SU-DHL-6 (cell line): Measurements from ENCODE around the gene LTB4R.

Source experiments
- EZH2phosphoT487 ChIP-seq: fragments of 200-600 bp; sonication (generic), shearing (Covaris generic); conservative IDR thresholded peaks from 2 replicates; pipeline ENCODE4 v1.6.1; 2018; ENCODE audit warnings: mild to moderate bottlenecking, antibody characterized with exemption, low read length, moderate library complexity, mixed read lengths
- TF ChIP-seq, protein P1 (sequence below): fragments of 200-600 bp; sonication (generic); IDR thresholded peaks from one replicate; pipeline ENCODE4 v1.5.1; 2017; ENCODE audit warnings: antibody characterized with exemption, mild to moderate bottlenecking, low read length, moderate library complexity; ENCODE audit not compliant: insufficient read depth, poor library complexity, severe bottlenecking

DNA sequence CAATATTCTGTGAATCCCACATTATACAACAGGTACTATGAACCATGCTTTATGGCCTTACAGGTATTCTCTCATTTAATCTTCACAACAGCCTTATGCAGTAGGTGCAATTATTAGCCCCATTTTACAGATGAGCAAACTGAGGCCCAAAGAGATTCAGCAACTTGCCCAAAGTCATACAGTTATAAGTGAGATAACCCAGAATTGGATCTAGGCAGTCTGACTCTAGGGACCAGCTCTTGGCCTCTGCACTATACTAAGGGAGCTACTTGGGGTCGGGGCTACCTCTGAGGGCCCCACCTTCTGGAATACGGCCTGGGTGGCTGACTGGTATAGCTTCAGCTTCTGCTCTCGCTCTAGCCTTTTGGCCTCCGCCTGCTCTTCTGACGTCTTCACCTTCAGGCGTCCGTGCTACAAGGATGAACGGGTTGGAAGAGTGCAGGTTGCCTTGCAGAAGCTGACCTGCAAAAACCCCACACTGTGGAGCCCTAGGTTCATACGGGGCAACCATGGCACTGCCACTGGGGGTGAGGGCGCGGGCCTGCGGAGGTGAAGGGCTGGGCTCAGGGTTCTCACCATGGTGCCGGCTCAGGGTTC is 40.7 kb upstream of the LTB4R start:
- TF ChIP-seq, protein P1, sequence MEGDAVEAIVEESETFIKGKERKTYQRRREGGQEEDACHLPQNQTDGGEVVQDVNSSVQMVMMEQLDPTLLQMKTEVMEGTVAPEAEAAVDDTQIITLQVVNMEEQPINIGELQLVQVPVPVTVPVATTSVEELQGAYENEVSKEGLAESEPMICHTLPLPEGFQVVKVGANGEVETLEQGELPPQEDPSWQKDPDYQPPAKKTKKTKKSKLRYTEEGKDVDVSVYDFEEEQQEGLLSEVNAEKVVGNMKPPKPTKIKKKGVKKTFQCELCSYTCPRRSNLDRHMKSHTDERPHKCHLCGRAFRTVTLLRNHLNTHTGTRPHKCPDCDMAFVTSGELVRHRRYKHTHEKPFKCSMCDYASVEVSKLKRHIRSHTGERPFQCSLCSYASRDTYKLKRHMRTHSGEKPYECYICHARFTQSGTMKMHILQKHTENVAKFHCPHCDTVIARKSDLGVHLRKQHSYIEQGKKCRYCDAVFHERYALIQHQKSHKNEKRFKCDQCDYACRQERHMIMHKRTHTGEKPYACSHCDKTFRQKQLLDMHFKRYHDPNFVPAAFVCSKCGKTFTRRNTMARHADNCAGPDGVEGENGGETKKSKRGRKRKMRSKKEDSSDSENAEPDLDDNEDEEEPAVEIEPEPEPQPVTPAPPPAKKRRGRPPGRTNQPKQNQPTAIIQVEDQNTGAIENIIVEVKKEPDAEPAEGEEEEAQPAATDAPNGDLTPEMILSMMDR: no peak
- TF ChIP-seq EZH2phosphoT487: no peak
